GM18858 (cell line): ENCODE results near the gene GLB1L.
"Not testable (repeated sequence)": the region's sequence is repeated elsewhere in the genome, so short reads cannot be mapped to it uniquely, and the experiment has no call there.

ENCODE experiments used
- ATAC-seq: cut with Tn5 transposase; IDR thresholded peaks from one replicate; pipeline ENCODE4 v1.9.1; 2021; ENCODE audit not compliant: unreplicated experiment

The GLB1L gene

DNA sequence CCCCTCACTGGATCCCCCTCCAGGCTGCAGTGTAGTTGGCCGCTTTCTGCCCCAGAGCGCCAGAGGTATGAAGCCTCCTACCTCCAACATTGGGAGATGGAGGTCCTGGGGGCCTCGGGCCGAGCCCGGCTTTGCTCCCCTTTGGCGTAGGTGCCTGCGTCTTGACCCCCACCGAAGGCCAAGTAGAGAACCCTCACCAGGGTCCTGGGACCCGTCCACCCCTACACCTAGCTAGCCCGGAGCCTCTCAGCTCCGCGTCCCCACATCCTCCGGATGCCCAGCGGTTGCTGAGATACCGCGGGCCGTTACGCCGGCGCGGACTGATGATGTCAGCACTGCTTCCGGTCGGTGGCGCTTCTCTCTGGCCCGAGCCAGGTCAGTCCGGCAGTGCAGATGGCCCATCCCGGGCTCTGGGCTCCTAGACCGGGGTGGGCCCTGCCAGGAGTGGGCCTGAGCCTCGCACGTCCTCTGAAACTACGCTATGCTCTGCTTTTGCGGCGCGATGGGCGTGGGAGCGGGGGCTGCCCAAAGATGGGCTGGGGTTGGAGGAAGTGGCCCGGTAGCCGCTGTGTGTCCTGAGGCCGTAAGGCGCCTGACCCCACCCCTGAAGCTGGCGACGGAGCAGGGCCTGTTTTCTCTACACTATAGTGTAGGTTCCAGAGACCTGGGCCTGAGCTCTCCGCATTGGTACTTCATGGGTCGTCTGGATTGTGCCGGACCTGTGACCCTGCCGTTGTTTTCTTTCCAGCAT lies at the start of gene GLB1L, which contains the start of gene STK16:
Gene GLB1L, minus strand, starts transcription at position 297 of the 751 bp plus-strand sequence. CDS start 1,871 bp downstream, outside the sequence.
Gene STK16, plus strand, starts transcription at position 332 of the 751 bp plus-strand sequence. CDS start 521 bp downstream, outside the sequence.
- peak; percentile 66 for ATAC-seq

DNA sequence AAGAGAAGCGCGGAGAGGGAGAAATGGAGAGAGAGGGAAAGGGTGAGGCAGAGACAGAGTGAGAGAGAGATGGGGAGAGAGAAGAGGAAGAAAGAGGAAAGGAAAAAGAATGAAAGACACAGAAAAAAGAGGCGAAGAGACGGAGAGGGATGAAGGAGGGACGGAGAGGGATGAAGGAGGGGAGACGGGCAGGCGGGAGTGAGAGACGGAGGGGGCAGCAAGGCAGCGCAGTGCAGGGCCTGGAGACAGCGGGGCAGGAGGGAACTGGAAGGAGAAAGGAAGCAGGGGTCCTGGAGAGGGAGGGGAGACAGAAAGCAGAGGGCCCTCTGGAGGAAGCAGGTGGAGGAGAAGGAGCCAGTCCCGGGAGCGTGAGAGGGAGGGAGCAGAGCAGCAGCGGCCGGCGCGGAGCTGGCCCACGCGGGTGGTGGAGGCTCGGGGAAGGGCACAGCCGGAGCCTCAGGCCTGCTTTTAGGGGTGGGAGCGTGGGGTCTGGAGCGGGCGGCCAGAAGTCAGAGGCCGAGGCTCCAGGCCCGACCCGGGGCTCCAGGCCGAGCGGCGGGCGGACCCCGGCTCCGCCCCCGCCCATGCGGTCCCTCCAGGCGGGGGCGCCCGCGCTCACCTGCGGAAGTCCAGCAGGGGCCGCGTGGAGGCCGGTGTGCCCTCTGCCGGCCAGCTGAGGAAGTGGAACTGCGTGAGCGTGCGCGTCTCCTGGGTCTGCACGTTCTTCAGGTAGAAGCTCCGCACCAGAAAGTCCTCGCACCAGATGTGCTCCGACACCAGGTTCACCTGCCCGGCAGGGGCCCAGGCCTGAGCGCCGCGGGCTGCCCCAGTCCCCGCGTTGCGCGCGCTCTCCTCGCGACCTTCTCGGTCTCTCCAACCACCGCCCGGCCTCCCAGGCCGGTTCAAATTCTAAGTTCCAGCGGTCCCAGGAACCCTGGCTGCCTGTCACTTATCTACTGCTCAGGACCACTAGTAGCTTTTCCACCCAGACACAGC lies 49.4 kb upstream of the GLB1L start:
- peak; percentile 77 for ATAC-seq

DNA sequence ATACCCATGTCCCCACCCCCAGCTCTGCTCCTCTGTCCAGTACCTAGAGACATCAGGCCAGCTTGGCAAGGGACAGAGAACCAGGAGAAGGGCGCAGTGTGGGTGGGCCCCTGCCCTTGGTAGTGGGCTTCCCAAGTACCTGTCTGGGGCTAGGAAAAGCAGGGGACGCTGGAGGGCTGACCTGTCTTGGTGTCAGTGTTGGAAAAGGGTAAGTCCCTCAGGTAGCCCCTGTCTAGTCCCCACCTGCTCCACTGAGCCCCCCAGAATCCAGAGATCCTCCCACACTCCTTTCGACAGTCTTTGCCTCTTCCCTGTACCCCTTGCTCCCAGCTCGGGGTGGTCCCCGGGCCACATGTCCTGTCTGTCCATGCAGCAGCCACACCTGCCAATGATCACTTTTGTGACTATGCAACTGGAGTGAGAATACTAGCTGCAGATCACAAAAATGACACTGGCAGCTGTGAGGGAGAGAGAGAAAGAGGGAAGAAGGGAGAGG lies 48.5 kb upstream of the GLB1L start:
- no peak for ATAC-seq

DNA sequence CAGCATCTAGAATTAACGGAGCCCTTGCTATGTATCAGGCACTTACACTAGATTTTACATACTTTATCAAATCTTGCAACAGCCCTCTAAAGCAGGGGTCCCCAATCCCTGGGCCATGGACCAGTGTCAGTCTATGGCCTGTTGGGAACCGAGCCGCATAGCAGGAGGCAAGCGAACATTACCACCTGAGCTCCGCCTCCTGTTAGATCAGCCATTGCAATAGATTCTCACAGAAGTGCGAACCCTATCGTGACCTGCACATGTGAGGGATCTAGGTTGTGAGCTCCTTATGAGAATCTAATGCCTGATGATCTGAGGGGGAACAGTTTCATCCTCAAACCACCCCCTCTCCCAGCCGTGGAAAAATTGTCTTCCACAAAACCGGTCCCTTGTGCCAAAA lies 47.4 kb upstream of the GLB1L start:
- no peak for ATAC-seq

DNA sequence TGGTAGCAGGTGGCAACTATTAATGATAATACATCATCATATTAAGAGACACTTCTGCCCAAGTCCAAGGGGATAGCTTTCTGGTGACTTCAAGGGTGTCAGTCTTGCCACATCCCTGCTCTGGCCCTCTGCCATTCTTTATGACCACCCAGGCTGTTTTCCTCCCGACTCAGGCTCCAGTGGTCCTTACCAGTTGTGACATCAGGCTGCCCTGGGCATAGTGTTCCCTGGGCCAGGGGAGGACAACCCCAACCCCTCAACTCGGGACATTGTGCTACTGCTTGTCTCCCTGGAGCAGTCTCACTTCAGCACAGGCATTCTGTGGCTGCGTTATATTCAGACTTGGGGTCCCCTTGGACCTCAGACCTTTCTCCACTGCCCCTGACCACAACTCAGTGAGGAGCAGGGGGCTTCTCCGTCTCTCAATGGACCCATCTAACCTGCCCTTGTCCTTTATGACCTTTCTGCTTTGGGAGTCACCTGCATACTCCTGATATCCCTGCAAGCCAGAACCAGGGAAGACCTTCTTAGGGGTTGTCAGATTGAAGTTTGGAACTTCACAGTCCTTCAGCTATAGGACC lies 46.8 kb upstream of the GLB1L start:
- ATAC-seq = no peak

DNA sequence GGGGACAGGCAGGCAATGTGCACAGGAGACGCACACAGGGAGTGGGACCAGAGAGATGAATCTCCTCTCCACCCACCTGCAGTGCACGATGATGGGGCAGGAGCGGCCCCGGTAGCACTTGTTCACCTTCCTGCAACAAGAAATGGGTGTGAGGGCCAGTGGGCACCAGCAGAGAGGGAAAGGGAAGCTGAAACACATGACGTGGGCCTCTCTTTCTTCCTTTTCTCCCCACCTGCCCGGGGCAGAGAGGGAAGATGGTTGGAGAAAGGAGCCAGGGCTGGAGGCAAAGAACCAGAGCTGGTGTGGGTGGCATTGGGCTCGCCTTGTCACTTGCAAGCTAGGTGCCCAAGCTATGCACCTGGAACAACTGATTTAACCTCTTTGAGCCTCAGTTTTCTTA lies 46.1 kb upstream of the GLB1L start:
- ATAC-seq = no peak

DNA sequence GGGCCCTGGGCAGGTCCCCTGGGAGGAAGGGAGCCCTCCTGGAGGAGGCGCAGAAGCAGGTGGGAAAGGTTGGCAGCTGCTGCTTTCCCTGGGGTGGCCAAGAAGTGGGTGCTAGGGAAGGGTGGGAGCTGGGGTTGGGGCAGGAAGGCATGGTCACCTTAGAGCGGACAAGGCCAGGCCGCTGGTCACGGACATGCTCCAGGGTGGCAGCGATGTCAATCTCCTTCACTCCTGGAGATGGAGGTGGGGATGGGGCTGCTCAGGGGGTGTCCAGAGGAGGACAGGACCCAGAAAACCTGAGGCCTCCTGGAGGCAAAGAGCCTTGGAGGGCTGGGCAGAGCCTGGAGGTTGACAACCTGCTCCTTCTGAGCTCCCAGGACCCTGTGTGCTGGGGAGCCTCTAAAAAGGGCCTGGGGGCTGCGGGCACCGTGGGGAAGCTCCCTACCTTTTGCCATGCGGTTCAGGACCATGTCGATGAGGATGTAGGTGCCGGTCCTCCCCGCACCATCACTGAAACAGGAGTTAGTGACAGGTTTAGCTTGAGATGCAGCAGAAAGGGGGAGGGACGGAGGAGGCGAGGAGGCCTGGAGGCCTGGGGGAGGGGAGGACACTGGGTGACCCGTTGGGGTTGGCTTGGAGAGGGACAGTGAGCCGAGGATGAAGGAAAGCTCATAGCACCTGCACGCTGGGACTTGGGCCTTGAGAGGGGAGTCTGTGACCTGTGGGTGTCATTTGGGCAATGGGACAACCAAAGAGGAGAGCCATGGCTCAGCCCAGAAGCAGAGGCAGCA lies 45.3 kb upstream of the GLB1L start:
- ATAC-seq = no peak

DNA sequence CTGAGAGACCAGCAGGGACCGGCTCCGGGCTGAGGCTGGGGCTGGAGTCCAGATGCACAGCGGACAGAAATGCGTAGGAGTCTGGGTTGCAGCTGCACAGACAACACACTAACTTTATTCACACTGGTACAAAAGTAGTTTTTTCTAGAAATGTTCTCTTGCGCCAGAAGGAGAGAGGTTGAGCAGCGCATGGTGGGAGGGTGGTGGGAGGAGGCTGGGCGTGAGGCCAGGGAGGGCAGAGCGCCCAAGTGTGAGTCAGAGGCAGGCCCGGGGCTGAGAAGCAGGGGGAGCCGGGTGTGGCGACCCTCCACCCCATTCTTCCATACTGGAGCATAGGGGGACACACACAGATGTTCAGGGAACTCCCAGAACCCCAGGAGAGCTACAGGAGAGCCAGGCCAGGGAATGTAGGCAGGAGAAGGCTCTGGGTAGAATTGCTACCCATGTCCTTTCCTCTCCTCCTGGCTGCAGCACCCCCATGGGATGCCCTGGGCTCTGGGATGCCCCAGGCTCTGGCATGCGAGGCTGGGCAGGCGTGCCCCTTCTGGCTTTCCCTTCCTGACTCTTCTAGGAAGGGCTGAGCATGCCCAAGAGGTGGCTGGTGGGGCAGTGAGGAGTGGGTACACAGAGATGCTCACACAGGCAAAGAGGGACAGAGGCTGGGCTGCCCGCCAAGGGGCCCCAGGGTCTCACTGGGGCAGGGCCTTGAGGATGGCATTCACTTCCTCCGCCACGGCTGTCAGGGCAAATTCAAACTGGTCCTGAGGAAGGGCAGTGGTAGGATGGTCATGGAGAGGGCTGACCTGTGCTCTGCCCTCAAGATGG lies 44.5 kb upstream of the GLB1L start:
- no peak for ATAC-seq

DNA sequence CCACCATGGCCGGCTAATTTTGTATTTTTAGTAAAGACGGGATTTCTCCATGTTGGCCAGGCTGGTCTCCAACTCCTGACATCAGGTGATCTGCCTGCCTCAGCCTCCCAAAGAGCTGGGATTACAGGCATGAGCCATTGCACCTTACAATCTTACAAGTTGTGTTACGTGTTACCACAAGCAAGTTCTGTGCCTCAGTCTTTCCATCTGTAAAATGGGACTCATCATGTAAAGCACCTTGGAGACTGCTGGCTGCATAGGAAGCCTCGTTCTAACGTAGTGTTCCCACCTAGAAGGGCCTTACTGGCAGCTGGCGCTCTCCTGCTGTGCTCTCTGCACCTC lies 43.9 kb upstream of the GLB1L start:
- no peak for ATAC-seq

DNA sequence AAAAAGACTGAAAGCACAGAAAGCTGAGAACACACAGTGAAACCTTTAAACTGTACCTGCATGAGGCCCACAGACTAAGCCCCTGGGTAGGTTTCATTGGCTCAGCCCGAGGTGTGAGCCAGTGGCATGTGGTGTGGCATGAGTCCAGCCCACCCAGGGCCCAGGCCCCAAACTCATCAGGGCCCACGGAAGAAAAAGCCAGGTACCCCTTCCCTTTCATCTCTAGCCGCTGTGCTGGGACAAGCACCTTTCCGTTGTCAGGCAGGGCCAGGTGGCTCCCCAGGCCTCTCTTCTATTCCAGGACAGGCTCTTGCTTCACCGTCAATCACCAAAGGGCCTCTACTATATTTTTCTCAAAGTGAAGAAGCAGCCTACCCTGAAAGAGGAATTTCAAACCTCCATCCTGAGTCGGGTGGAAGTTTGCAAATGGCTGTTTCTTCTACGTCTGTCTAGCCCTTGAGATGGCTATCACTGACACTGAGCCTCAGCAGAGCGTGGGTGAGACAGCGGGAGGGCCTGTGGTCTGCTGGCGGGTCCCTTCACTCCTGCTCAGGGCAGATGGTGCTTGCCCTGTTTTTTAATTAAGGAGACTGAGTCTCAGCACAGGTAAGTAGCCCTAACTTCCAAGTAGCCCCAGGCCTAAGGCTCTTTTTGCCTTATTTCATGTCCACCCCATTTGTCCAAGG lies 42.5 kb upstream of the GLB1L start:
- no peak for ATAC-seq

DNA sequence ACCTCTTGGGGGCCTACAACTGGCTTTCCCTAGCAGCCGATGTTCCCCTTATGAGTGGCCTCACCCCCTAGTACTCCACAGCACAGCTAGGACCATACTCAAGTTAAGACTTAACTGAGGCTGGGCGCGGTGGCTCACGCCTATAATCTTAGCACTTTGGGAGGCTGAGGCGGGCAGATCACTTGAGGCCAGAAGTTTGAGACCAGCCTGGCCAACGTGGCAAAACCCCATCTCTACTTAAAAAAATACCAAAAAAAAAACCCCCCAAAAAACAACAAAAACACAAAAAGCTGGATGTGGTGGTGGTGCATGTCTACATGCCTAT lies 41.8 kb upstream of the GLB1L start:
- not testable (repeated sequence) for ATAC-seq

DNA sequence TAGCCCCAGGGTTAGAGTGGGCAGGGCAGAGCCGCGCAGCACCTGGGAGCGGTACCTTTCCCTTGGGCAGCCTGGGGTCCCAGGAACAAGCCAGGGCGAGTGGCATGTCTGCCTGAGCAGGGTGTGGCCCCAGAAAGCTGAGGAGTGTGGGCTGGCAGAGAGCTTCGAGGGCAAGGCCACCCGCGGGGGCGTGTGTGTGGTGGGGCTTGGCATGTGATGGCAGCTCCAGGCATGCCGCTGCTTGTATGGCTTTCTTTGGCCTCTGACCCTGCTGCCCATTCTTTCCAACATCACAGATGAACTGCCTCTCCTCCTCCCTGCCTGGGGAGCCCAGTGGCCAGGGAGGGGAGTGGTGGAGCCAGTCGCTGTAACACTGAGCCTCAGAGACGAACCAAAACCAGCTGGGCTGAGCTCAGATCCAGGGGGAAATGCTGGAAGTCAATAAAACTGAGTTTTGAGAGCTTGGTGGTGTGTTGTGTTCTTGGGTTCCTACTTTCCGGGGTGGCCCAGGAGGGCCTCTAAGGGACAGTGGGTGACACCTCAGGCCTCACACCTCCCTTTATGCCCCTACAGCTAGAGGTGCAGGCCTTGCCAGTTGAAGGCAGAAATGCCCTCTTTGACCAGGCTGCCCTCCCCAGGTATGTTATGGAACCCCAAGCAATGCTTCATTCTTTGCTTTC lies 41.3 kb upstream of the GLB1L start:
- ATAC-seq = no peak

DNA sequence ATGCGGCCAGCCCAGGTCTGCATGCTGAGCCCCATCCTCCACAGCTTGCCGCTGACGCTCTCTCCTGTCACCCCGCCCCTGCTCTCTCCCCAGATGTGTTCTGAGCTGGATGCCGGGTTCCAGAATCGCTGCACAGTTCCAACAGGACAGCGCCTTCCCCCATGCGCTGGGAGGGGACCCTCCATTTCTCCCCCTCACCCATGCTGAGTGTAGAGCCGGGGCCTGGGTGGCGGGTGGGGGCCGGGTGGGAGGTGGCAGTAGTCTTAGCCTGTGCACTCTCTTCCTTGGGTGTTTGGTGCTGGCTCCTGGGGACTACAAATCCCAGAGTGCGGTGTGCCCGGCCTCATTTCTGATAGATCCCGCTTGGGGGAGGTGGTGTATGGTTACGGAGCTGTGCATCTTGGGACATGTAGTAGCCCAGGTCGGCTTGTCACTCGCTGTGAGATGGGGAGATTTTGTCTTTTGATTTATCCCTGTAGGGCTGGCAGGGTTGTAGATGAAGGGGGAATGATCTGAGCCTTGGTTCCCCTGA lies 40.7 kb upstream of the GLB1L start:
- ATAC-seq = no peak

DNA sequence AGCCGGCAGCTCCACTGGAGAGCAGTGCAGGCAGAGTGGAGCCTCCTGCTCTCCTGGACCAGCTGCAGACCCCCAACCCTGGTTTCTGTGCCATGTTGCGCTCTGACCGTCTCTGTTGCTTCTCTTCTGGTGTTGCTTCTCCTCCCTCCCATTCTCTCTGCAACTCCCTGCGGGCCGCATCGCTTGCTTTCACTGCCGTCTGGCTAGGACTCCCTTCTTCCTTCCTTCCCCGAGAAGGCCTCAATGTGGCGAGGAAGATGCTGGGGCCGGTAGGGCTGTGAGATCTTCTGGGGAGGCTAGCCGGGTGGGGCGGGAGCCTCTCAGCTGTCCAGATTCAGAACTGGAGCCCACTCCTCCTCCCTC lies 40.1 kb upstream of the GLB1L start:
- ATAC-seq = no peak

DNA sequence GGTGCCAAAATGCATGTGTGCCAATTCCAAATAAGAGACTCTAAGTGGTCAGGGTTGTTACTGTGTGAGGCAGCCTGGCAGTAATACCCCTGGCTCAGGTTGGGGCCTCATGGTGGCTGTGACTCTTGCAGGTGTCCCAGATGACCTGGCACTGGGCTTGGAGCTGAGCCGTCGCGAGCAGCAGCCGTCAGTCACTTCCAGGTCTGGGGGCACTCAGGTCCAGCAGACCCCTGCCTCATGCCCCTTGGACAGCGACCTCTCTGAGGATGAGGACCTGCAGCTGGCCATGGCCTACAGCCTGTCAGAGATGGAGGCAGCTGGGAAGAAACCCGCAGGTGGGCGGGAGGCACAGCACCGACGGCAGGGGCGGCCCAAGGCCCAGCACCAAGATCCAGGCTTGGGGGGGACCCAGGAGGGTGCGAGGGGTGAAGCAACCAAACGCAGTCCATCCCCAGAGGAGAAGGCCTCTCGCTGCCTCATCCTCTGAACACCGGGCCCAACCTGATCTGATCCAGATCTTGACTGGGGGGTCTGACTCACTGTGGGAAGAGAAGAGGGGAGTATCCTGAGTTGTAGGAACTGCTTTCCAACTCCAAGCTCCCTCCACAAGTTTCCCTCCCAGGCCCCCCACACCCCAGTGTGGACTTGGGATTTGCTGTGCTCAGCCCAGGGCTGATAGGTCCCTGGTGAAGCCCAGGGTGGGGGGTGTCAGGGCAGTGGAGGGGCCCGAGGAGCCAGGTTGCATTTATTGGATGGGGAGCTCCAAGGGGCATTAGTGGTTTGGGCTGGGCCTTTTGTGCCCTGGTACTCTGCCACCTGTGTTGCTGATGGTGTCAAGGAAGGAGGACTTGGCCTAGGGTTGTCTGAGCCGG lies 39.5 kb upstream of the GLB1L start:
- no peak for ATAC-seq

DNA sequence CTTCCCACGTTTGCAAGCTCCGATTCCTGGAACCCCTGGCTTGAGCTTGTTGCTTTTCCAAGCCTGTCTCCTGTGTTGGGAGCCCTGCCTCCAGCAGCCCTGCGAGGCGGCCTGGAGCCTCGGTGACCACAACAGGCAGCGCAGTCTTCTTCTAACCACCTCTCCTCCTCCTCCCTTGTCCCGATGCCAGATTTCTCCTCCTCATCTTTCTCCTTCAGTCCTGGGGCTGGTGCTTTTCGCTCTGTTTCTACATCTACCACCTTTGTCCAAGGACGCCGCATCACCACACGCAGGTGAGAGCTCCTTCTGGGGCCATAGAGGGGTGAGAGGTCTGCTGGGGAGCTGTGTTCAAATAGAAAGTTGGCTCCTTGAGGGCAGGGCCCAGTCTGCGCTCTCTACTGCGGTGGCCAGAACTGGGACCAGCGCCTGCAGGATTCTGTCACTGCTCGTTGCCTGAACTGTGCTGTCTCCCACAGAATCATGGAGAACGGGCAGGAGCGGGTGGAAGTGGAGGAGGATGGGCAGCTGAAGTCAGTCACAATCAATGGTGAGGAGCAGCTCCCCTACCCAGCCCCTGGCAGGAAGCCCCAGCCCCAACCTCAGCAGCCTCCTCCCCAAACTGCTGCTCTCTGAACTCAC lies 37.8 kb upstream of the GLB1L start:
- no peak for ATAC-seq

DNA sequence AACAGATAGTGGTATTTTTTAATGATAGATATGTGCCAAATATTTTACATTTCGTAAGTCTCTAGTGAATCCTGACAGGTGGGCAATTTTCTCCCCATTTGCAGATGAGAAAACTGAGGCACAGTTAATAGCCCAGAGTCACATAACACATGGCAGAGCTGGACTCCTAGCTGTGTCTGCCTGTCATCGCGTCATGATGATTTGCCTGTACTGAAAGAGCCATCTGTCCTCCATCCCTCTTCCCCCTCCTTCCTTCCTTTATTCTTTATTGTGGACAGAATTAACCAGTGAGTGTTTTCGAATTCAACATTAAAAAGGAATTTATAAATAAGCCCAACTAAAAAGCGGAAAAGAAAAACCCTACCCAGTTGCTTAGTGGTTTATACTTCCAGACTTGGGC lies 37.1 kb upstream of the GLB1L start:
- no peak for ATAC-seq
